ENCODE data around the gene STPG4. TPM values are rescaled to one million over a fixed set of nuclear protein-coding genes. Genes with fewer than 3 reads are reported as not detected.

Gene STPG4
- total RNA-seq, 2 donors from 2014 or later: 0.19 to 0.50 TPM

DNA sequence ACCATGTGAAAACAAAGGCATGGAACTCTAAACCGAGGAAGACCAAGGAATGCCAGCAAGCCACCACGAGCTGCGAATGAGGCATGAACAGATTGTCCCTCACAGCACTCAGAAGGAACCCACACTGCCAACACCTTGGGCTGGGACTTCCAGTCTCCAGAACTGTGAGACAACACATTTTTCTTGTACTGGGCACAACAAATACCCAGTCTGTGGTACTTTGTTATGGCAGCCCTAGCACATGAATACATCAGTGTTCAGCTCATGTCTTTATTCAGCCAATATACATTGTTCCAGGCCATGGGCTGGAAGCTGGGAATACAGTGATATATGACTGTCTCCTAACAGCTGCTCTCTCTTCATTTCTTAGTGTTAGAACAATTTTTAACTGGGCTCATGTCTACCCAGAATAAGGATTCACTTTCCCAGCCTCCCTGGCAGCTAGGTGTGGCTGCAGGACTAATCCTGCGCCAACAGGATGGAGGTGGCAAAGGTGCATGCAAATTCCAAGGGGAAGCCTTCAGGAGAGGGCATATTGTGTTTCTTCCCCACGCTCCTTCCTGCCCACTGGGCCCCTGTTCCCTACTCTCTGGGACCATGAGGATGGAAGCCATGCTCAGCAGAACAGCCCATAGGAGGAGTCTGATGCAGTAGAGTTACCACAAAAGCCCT lies 59.6 kb downstream of the STPG4 start:
- Mint-ChIP-seq H3K4me1 (no peaks in the 10 kb centered on the region), H3K4me3 (no peak overlapping the region), H3K27ac (no peak overlapping the region), H3K27me3 (no peaks in the 10 kb centered on the region), H3K9me3 (no peaks in the 10 kb centered on the region), H3K36me3 (ENCODE audit: low read depth) (no peaks in the 10 kb centered on the region)
- ATAC-seq (replicated peaks): no peak

DNA sequence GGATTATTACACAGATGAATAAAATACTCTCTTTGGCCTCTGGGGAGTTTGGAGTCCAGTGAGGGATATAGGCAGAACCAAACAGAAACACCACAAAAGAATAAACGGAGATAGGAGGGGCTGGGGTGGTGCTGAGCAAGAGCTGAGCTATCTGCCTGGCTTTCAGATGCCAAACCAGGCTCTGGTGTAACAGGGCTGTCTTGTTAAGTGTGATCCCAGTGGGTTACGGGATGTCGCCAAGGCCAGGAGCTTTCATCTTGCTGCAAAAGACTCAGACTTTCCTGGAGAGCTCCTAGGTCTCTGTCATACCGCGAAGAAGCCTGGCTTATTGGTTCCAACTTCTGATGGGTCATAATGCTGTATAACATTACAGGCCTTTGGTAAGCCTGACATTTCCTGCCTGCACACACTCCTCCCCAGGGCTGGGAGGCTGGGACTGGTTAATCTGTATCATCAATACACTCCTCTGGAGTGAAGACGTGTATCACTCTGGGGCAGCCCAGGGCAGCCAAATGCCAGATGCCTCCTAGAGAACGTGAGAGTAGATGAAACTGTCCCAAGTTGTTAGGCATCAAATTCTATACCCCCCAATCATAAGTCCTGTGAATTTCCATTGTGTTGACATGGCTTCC lies 60.5 kb downstream of the STPG4 start:
- ATAC-seq (replicated peaks): no peak
- no peaks in the 10 kb centered on the region for H3K4me1 Mint-ChIP-seq
- no peaks in the 10 kb centered on the region for H3K36me3 Mint-ChIP-seq (ENCODE audit: low read depth)
- no peaks in the 10 kb centered on the region for H3K9me3 Mint-ChIP-seq
- no peaks in the 10 kb centered on the region for H3K27me3 Mint-ChIP-seq
- H3K4me3 Mint-ChIP-seq: no peak overlapping the region
- H3K27ac Mint-ChIP-seq: no peak overlapping the region

DNA sequence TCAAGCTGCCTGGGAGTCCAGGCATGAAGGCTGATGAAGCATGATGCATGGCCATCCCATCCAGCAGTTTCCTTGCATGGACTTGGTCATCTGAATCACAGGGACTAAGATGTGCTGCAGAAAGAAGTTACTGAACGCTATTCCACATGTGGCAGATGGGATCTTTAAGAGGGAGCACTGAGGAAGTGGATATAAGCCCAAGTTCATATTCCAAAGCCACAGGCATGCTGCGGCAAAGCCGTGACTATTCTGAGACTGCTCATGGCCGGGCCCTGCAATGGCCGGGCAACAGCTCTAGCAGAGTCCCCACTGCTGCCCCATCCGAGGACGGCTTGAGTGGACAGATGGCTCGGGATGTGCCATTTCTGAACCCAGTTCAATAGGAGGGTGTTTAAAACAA lies 61.5 kb downstream of the STPG4 start:
- Mint-ChIP-seq H3K27ac (no peak overlapping the region), H3K27me3 (no peaks in the 10 kb centered on the region), H3K36me3 (ENCODE audit: low read depth) (no peaks in the 10 kb centered on the region), H3K4me1 (no peaks in the 10 kb centered on the region), H3K9me3 (no peaks in the 10 kb centered on the region), H3K4me3 (no peak overlapping the region)
- ATAC-seq (replicated peaks): no peak

DNA sequence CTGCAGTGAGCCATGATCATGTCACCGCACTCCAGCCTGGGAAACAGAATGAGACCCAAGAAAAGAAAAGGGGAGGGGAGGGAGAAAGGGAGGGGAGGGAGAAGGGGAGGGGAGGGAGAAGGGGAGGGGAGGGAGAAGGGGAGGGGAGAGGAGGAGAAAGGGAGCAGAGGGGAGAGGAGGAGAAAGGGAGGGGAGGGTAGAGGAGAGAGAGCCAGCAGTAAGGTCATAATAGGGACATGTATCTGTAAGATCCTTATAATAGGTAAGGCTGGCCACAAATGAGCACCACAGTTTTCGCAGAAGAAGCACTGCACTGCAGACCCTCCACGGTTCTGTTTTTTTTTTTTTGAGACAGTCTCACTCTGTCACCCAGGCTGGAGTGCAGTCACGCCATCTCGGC lies 62.6 kb downstream of the STPG4 start:
- no peaks in the 10 kb centered on the region for H3K27me3 Mint-ChIP-seq
- no peaks in the 10 kb centered on the region for H3K9me3 Mint-ChIP-seq
- no peak for ATAC-seq (replicated peaks)
- no peak overlapping the region for H3K27ac Mint-ChIP-seq
- H3K4me1 Mint-ChIP-seq: no peaks in the 10 kb centered on the region
- H3K4me3 Mint-ChIP-seq: no peak overlapping the region
- H3K36me3 Mint-ChIP-seq (ENCODE audit: low read depth): no peaks in the 10 kb centered on the region

DNA sequence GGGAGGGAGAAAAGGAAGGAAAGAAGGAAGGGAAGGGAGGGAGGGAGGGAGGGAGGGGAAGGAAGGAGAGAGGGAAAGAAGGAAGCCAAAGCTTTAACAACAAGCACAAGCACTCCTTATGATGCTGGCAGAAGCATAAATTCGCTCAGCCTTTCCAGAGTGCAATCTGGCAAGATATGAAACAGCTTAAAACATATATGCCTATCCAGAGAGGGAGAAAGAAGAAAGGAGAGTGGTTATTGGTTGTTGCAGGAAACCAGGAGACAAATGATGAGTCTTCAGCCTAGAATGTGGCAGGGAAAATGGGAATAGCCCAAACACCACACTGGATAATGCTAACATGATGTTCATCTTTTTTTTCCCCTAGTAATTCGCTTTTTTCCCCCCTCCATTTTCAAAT lies 64.0 kb downstream of the STPG4 start:
- no peak for ATAC-seq (replicated peaks)
- no peaks in the 10 kb centered on the region for H3K4me1 Mint-ChIP-seq
- no peaks in the 10 kb centered on the region for H3K27me3 Mint-ChIP-seq
- no peak overlapping the region for H3K27ac Mint-ChIP-seq
- no peaks in the 10 kb centered on the region for H3K9me3 Mint-ChIP-seq
- no peak overlapping the region for H3K4me3 Mint-ChIP-seq
- H3K36me3 Mint-ChIP-seq (ENCODE audit: low read depth): no peaks in the 10 kb centered on the region

DNA sequence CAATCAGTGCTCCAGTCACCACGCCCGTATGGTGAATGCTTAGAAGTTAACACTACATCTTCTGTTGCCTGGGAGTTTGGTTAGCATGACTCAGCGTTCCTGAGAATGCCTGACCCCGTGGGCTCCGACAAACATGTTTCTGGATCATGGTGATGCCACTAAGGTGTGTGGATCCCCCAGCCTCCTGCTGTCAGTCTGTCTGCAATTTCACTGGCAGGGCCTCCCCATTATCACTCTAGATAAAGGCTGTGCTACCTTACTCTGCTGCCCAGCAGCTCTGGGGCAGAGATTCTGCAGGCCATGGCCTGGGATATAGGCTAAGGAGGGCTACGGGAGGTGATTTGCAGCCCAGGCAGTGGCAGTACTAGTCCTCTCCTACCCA lies 66.0 kb downstream of the STPG4 start:
- Mint-ChIP-seq H3K4me3 (no peak overlapping the region), H3K27me3 (no peaks in the 10 kb centered on the region), H3K4me1 (no peaks in the 10 kb centered on the region), H3K27ac (no peak overlapping the region), H3K36me3 (ENCODE audit: low read depth) (no peaks in the 10 kb centered on the region), H3K9me3 (no peaks in the 10 kb centered on the region)
- ATAC-seq (replicated peaks): no peak

DNA sequence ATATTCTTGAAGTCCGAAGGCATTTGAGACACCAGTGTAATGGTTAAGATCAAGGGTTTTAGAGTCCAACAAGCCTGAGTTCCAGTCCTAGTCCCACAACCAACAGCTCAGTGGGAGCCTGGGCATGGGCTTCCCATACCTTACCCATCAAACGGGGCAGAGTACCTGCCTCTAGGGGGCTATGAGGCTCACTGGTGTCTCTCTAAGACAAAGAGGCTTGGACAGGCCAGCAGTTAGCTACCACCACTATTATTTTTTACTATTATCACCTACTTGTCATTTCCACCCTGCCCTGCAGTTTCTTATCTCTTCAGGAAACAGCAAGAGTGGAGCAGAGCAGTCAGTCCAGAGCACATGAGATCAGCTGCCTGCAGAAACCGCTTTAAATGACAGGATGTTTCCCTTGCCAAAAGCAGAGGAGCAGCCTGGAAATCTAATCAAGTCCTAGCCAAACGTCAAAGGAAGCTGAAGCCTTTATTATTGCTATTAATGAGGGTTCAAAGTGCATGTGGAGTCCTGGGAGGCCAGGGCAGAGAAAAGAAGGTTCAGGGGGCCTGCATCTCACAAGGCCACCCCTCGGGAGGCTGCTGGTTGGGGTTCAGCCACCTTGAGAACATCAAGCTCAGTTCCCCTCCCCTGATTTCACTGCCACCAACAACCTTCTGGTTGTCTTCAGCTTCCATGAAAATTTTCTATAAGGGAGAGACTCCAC lies 66.6 kb downstream of the STPG4 start:
- Mint-ChIP-seq H3K36me3 (ENCODE audit: low read depth) (no peaks in the 10 kb centered on the region), H3K4me1 (no peaks in the 10 kb centered on the region), H3K4me3 (no peak overlapping the region), H3K27ac (no peak overlapping the region), H3K27me3 (no peaks in the 10 kb centered on the region), H3K9me3 (no peaks in the 10 kb centered on the region)
- no peak for ATAC-seq (replicated peaks)

DNA sequence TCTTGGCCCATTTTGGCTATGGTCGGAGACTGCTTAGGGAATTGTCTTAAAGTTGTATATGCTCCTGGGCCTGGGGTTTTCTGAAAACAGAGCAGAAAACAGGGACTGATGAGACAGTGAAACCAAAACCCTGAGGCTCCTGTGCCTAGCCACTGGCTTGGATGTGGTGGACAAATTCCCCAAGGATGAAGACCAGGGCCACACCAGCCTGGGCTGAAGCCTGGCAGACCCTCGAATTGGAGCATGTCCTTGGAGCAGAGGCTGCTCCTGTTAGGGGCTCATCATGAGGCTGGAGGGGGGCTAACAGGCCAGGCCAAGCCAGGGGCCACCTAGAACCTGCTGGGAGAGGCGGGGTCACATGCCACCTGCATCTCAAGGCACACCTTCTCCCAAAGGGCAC lies 68.1 kb downstream of the STPG4 start:
- H3K9me3 Mint-ChIP-seq: no peaks in the 10 kb centered on the region
- H3K27ac Mint-ChIP-seq: no peak overlapping the region
- no peak for ATAC-seq (replicated peaks)
- no peaks in the 10 kb centered on the region for H3K27me3 Mint-ChIP-seq
- no peaks in the 10 kb centered on the region for H3K36me3 Mint-ChIP-seq (ENCODE audit: low read depth)
- no peak overlapping the region for H3K4me3 Mint-ChIP-seq
- no peaks in the 10 kb centered on the region for H3K4me1 Mint-ChIP-seq

DNA sequence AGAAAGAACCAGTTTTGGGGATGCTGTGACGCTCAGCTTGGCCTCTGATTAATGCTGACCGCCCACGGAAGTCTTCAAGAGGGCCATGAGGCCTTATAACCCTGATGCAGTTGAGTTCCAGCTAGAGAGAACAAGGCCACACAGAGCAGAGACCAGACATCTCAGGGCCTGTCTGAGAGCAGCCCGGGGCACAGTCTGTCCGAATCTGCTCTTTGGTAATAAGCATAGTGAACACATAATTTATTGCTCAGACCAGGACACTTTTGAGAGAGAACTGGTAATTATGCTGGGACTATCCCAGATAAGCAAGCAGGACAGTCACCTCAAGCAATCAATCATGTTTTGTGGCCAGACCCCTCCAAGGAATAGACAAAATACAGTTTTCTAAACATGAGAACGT lies 68.5 kb downstream of the STPG4 start:
- H3K27me3 Mint-ChIP-seq: no peaks in the 10 kb centered on the region
- no peaks in the 10 kb centered on the region for H3K9me3 Mint-ChIP-seq
- no peaks in the 10 kb centered on the region for H3K4me1 Mint-ChIP-seq
- no peak overlapping the region for H3K27ac Mint-ChIP-seq
- H3K4me3 Mint-ChIP-seq: peak overlapping the region; percentile 38
- no peaks in the 10 kb centered on the region for H3K36me3 Mint-ChIP-seq (ENCODE audit: low read depth)
- no peak for ATAC-seq (replicated peaks)

DNA sequence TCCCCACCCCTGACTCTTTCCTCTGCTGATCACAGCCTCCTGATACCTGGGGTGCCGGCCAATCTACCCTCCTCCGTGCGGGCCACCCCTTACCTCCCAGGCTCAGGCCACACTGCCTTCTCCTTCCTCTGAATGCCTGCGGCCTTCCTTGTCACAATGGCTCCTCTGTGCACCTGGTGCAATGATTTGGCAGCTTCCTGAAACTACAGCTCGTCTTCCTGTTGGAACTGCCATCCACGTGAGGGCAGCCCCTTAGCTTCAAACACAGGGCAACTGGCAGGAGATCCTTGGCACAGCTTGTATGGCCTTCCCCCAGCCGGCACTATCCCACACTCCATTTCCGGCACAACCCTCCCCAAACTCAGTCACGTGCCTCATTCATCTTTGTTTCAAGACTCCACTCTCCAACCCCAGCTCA lies 69.0 kb downstream of the STPG4 start:
- no peaks in the 10 kb centered on the region for H3K4me1 Mint-ChIP-seq
- no peaks in the 10 kb centered on the region for H3K9me3 Mint-ChIP-seq
- no peaks in the 10 kb centered on the region for H3K27me3 Mint-ChIP-seq
- ATAC-seq (replicated peaks): peak; percentile 35
- no peaks in the 10 kb centered on the region for H3K36me3 Mint-ChIP-seq (ENCODE audit: low read depth)
- H3K27ac Mint-ChIP-seq: no peak overlapping the region
- H3K4me3 Mint-ChIP-seq: peak overlapping the region; percentile 38

DNA sequence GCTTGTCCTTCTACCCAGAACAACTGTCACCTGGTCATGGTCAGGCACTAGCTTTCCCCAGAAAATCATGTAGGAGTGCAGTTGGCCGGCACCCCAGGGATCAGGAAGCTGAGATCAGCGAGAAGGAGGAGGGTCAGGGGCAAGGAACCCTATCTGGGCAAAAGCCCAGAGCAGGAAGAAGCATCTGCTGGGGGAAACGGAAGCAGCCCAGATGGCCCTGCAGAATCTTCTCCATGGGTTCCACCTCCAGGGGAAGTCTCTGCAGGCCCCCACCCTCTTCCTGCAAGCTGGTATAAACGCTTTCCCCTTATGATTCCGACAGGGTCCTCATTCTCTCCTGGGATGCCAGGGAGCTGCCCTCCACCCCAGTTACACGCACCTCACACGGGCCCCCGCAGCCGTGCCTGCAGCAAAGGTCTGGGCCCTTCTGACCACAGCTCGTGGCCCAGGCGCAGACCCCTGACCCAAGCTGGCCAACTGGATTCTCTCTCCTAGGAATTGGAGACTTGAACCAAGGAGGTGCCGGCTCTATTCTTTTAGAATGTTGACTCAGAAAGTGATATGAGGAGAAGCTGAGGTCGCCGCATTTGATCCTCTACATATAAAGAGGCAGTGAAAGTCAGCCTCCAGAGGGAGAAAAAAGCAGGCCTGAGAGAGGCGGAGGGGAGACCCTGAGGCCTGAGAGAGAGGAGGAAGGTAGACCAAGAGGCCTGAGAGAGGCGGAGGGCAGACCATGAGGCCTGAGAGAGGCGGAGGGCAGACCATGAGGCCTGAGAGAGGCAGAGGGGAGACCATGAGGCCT lies 71.0 kb downstream of the STPG4 start:
- no peaks in the 10 kb centered on the region for H3K36me3 Mint-ChIP-seq (ENCODE audit: low read depth)
- peaks cover 1% of the 10 kb centered on the region for H3K4me1 Mint-ChIP-seq
- peak overlapping the region; percentile 19 for H3K4me3 Mint-ChIP-seq
- H3K27ac Mint-ChIP-seq: peak overlapping the region; percentile 29
- no peaks in the 10 kb centered on the region for H3K27me3 Mint-ChIP-seq
- no peak for ATAC-seq (replicated peaks)
- H3K9me3 Mint-ChIP-seq: no peaks in the 10 kb centered on the region

DNA sequence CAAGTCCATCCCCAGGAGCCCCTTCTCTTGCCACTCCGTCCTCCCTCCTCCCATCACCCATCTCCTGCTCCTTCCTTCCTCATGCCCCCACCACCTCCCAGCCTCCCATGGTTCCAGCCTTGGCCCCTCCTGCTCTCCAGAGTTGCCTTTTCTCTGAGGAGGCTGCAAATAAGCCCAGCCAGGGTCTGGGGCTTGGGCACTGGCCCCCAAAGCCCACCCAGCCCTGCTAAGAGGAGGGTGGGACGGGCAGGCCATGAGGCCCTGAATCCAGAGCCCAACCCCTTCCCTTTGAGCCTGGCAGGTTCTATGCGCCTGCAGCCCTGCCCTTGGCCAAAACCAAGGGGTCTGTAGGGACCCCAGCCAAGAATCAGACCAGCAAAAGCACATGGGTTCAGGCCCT lies 71.6 kb downstream of the STPG4 start:
- Mint-ChIP-seq H3K4me3 (no peak overlapping the region), H3K9me3 (no peaks in the 10 kb centered on the region), H3K27ac (no peak overlapping the region), H3K27me3 (no peaks in the 10 kb centered on the region), H3K4me1 (peaks cover 5% of the 10 kb centered on the region), H3K36me3 (ENCODE audit: low read depth) (no peaks in the 10 kb centered on the region)
- ATAC-seq (replicated peaks): no peak

DNA sequence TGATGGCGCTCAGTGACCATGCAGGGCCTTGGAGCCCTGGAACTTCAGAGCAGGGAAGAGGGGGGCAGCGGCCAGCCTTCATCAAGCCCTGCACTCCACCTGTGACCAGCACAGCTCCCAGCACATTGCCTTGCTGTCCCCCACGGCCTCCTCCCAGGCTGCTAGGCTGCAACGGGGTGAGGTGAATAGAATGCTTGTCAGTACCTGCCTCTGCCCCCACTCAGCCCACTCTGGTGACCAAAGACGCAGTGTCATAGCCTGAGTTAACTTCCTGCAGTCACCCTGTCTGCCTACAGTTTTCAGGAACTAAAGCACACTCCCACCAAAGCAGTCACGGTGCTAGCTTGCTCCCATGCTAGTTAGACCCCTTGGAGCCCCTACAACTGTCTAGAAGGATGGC lies 72.1 kb downstream of the STPG4 start:
- Mint-ChIP-seq H3K27ac (no peak overlapping the region), H3K9me3 (no peaks in the 10 kb centered on the region), H3K4me3 (no peak overlapping the region), H3K36me3 (ENCODE audit: low read depth) (no peaks in the 10 kb centered on the region), H3K4me1 (peaks cover 5% of the 10 kb centered on the region), H3K27me3 (no peaks in the 10 kb centered on the region)
- no peak for ATAC-seq (replicated peaks)

DNA sequence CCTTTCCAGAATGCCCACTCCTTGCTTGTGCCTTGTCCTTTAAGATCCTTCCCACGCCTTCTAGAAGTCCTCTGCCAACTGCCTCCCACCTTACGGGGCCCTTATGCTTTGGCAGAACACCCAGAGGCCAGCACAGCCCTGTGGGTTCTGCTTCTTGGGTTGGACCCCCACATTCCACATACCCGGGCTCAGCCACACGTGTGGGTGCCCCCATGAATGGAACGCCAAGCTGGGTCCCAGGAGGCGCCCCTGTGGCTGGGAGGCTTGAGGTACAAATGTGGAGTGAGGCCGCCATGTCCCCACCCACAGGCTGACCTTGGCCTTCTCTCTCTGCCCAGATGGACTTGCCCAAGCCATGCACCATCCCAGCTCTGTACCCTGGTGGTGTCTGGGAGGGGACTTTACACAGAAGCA lies 74.2 kb downstream of the STPG4 start:
- Mint-ChIP-seq H3K27me3 (no peaks in the 10 kb centered on the region), H3K4me3 (no peak overlapping the region), H3K36me3 (ENCODE audit: low read depth) (no peaks in the 10 kb centered on the region), H3K4me1 (peaks cover 5% of the 10 kb centered on the region), H3K9me3 (no peaks in the 10 kb centered on the region), H3K27ac (peak overlapping the region; percentile 47)
- ATAC-seq (replicated peaks): no peak
